ENCODE measurements around the gene BMPR1A.

BMPR1A gene

GRCh38 chr10:86782701-86783418, 26.4 kb downstream of the BMPR1A start:
- TF ChIP-seq CTCF (IDR thresholded peaks at IDR 0.05; ENCODE audit: extremely low read depth, insufficient read depth, missing control alignments) = no peak
- in situ Hi-C loops (cut with MboI; ENCODE audit: low pct_unique_long_range_greater_than_20kb, low sequenced_read_pairs, unreplicated experiment) = no loop called here

GRCh38 chr10:86785037-86785436, 28.6 kb downstream of the BMPR1A start:
- no peak for TF ChIP-seq CTCF (IDR thresholded peaks at IDR 0.05; ENCODE audit: extremely low read depth, insufficient read depth, missing control alignments)
- in situ Hi-C loops (cut with MboI; ENCODE audit: low pct_unique_long_range_greater_than_20kb, low sequenced_read_pairs, unreplicated experiment) = no loop called here
- DNase-seq (ENCODE audit: low spot score) = no peak

More at GRCh38 chr10:86782701-86783418, 26.4 kb downstream of the BMPR1A start:
- DNase-seq (ENCODE audit: low spot score) = no peak

- no peak for DNase-seq (ENCODE audit: low spot score)
- no peak for TF ChIP-seq CTCF (IDR thresholded peaks at IDR 0.05; ENCODE audit: extremely low read depth, insufficient read depth, missing control alignments)
- in situ Hi-C loops (cut with MboI; ENCODE audit: low pct_unique_long_range_greater_than_20kb, low sequenced_read_pairs, unreplicated experiment) = no loop called here
These were observed 29.5 kb downstream of the BMPR1A start for GRCh38 chr10:86785968-86786367.

- no peak for DNase-seq (ENCODE audit: low spot score)
- no peak for TF ChIP-seq CTCF (IDR thresholded peaks at IDR 0.05; ENCODE audit: extremely low read depth, insufficient read depth, missing control alignments)
- in situ Hi-C loops (cut with MboI; ENCODE audit: low pct_unique_long_range_greater_than_20kb, low sequenced_read_pairs, unreplicated experiment) = no loop called here
These were observed 29.9 kb downstream of the BMPR1A start for GRCh38 chr10:86786368-86786767.

GRCh38 chr10:86790394-86790793, 34.0 kb downstream of the BMPR1A start:
- DNase-seq (ENCODE audit: low spot score) = no peak
- no peak for TF ChIP-seq CTCF (IDR thresholded peaks at IDR 0.05; ENCODE audit: extremely low read depth, insufficient read depth, missing control alignments)
- in situ Hi-C loops (cut with MboI; ENCODE audit: low pct_unique_long_range_greater_than_20kb, low sequenced_read_pairs, unreplicated experiment) = no loop called here

- no peak for TF ChIP-seq CTCF (IDR thresholded peaks at IDR 0.05; ENCODE audit: extremely low read depth, insufficient read depth, missing control alignments)
- no peak for DNase-seq (ENCODE audit: low spot score)
- in situ Hi-C loops (cut with MboI; ENCODE audit: low pct_unique_long_range_greater_than_20kb, low sequenced_read_pairs, unreplicated experiment) = no loop called here
These were observed 36.2 kb downstream of the BMPR1A start for GRCh38 chr10:86792461-86793167.

Measured in GM13977 (cell line).